Mononuclear cell (primary cell): ENCODE measurements around the gene RAMACL. TPM values are rescaled to one million over a fixed set of nuclear protein-coding genes. Genes with fewer than 3 reads are reported as not detected.
"Not testable (repeated sequence)": the region's sequence is repeated elsewhere in the genome, so short reads cannot be mapped to it uniquely, and the experiment has no call there.

Experiments used
- H3K27me3 ChIP-seq: 2 replicates; pipeline ENCODE4 v1.6.0; 2011; ENCODE audit warnings: low read length, control low read depth; ENCODE audit not compliant: insufficient read depth
- H3K4me1 ChIP-seq: 2 replicates; pipeline ENCODE4 v1.5.1; 2011; ENCODE audit warnings: mild to moderate bottlenecking, low read length, control low read depth; ENCODE audit not compliant: insufficient read depth
- H3K4me3 ChIP-seq: 2 replicates; pipeline ENCODE4 v1.5.1; 2011; ENCODE audit warnings: mild to moderate bottlenecking, low read length, moderate library complexity
- H3K9me3 ChIP-seq: 2 replicates; pipeline ENCODE4 v1.5.1; 2011; ENCODE audit warnings: low read depth, mild to moderate bottlenecking, control low read depth, low read length
- total RNA-seq: library from RNA; depleted of rRNA; stranded (reverse); fragments of >200 nt; gene quantifications from one replicate; pipeline ENCODE4 v1.2.3, GENCODE V29; 2012

Gene RAMACL
- total RNA-seq: 0.73 TPM

- Histone ChIP-seq H3K4me1 (peaks cover 63% of the 10 kb centered on the region), H3K4me3 (no peak within 1 kb of the TSS), H3K27me3 (no peaks in the 10 kb centered on the region), H3K9me3 (no peaks in the 10 kb centered on the region)
Measured at GRCh38 chr6:166586424-166587156, at the start of gene RAMACL. Gene RAMACL, minus strand, starts transcription at chr6:166586678. Its CDS starts 201 bp downstream, at chr6:166586477.

- no peak overlapping the region for H3K4me3 ChIP-seq
- peaks cover 2% of the 10 kb centered on the region for H3K4me1 ChIP-seq
- no peaks in the 10 kb centered on the region for H3K27me3 ChIP-seq
- no peaks in the 10 kb centered on the region for H3K9me3 ChIP-seq
Measured at GRCh38 chr6:166635013-166635970, 48.8 kb upstream of the RAMACL start.

GRCh38 chr6:166634581-166634980 lies 48.1 kb upstream of the RAMACL start:
- not testable (repeated sequence) for H3K4me1 ChIP-seq, H3K27me3 ChIP-seq, H3K4me3 ChIP-seq, H3K9me3 ChIP-seq

GRCh38 chr6:166633732-166634535 lies 47.5 kb upstream of the RAMACL start:
- Histone ChIP-seq H3K4me1 (peaks cover 2% of the 10 kb centered on the region), H3K4me3 (no peak overlapping the region), H3K9me3 (no peaks in the 10 kb centered on the region), H3K27me3 (peaks cover 12% of the 10 kb centered on the region)

GRCh38 chr6:166632731-166633130 lies 46.3 kb upstream of the RAMACL start:
- peaks cover 13% of the 10 kb centered on the region for H3K27me3 ChIP-seq
- H3K4me3 ChIP-seq: no peak overlapping the region
- peaks cover 14% of the 10 kb centered on the region for H3K4me1 ChIP-seq
- no peaks in the 10 kb centered on the region for H3K9me3 ChIP-seq

GRCh38 chr6:166630462-166630861 lies 44.0 kb upstream of the RAMACL start:
- no peak overlapping the region for H3K4me3 ChIP-seq
- H3K9me3 ChIP-seq: no peaks in the 10 kb centered on the region
- H3K27me3 ChIP-seq: peaks cover 17% of the 10 kb centered on the region
- H3K4me1 ChIP-seq: peaks cover 25% of the 10 kb centered on the region

GRCh38 chr6:166629628-166630027 lies 43.1 kb upstream of the RAMACL start:
- Histone ChIP-seq H3K27me3 (peaks cover 19% of the 10 kb centered on the region), H3K9me3 (no peaks in the 10 kb centered on the region), H3K4me3 (no peak overlapping the region), H3K4me1 (peaks cover 25% of the 10 kb centered on the region)

- peaks cover 25% of the 10 kb centered on the region for H3K4me1 ChIP-seq
- no peaks in the 10 kb centered on the region for H3K9me3 ChIP-seq
- peak overlapping the region; percentile 68 for H3K4me3 ChIP-seq
- peaks cover 19% of the 10 kb centered on the region for H3K27me3 ChIP-seq
Measured at GRCh38 chr6:166627875-166628801, 41.7 kb upstream of the RAMACL start.

GRCh38 chr6:166627033-166627874 lies 40.8 kb upstream of the RAMACL start, which contains the start of gene RPS6KA2:
Gene RPS6KA2, minus strand, starts transcription at chr6:166627251. Its CDS starts 232 bp downstream, at chr6:166627019.
- peak within 1 kb of the TSS; percentile 68 for H3K4me3 ChIP-seq

GRCh38 chr6:166626177-166627032 lies 39.9 kb upstream of the RAMACL start:
- peaks cover 25% of the 10 kb centered on the region for H3K4me1 ChIP-seq
- no peaks in the 10 kb centered on the region for H3K9me3 ChIP-seq
- peaks cover 21% of the 10 kb centered on the region for H3K27me3 ChIP-seq
- peak overlapping the region; percentile 52 for H3K4me3 ChIP-seq

More at GRCh38 chr6:166627033-166627874, 40.8 kb upstream of the RAMACL start, which contains the start of gene RPS6KA2:
- Histone ChIP-seq H3K4me1 (peaks cover 25% of the 10 kb centered on the region), H3K9me3 (no peaks in the 10 kb centered on the region), H3K27me3 (peaks cover 21% of the 10 kb centered on the region)

- no peaks in the 10 kb centered on the region for H3K9me3 ChIP-seq
Measured at GRCh38 chr6:166625356-166625755, 38.9 kb upstream of the RAMACL start.

GRCh38 chr6:166624275-166624674 lies 37.8 kb upstream of the RAMACL start:
- Histone ChIP-seq H3K4me3 (no peak overlapping the region), H3K9me3 (no peaks in the 10 kb centered on the region), H3K27me3 (peaks cover 13% of the 10 kb centered on the region), H3K4me1 (peaks cover 25% of the 10 kb centered on the region)

More at GRCh38 chr6:166625356-166625755, 38.9 kb upstream of the RAMACL start:
- H3K4me1 ChIP-seq: peaks cover 25% of the 10 kb centered on the region
- H3K4me3 ChIP-seq: no peak overlapping the region
- peaks cover 21% of the 10 kb centered on the region for H3K27me3 ChIP-seq
